Liver (tissue), 9 donors: ENCODE data around the gene PPFIA4. TPM values are rescaled to one million over a fixed set of nuclear protein-coding genes. Genes with fewer than 3 reads are reported as not detected.

Source experiments
- DNase-seq: peaks from one replicate; pipeline ENCODE4 v3.0.0-alpha.2; 2017; ENCODE audit warnings: low spot score
- H3K27ac ChIP-seq, 2 donors: one replicate each; pipeline ENCODE4 v1.7.0; 2013; ENCODE audit warnings: inconsistent platforms in 2 of 2, low read length in 2 of 2, control low read depth in 1 of 2, low read depth in 1 of 2, mild to moderate bottlenecking in 1 of 2
- H3K27me3 ChIP-seq, 4 donors: one replicate each; pipeline versions ENCODE4 v1.6.1 to v1.7.0; 2013; ENCODE audit warnings: low read length in 3 of 4, inconsistent platforms in 1 of 4, mild to moderate bottlenecking in 1 of 4, moderate library complexity in 1 of 4; ENCODE audit not compliant: control insufficient read depth in 4 of 4, insufficient read depth in 4 of 4
- H3K36me3 ChIP-seq, 4 donors: one replicate each; pipeline versions ENCODE4 v1.6.1 to v1.7.0; 2013; ENCODE audit warnings: low read length in 3 of 4, mild to moderate bottlenecking in 3 of 4, low read depth in 1 of 4, moderate library complexity in 1 of 4; ENCODE audit not compliant: control insufficient read depth in 4 of 4, insufficient read depth in 3 of 4
- H3K4me1 ChIP-seq, 4 donors: one replicate each; pipeline versions ENCODE4 v1.6.1 to v1.7.0; 2013; ENCODE audit warnings: low read length in 3 of 4, mild to moderate bottlenecking in 3 of 4, moderate library complexity in 1 of 4; ENCODE audit not compliant: control insufficient read depth in 4 of 4, insufficient read depth in 4 of 4
- H3K4me3 ChIP-seq, 3 donors: one replicate each; pipeline versions ENCODE4 v1.6.1 to v1.7.0; 2013; ENCODE audit warnings: low read length in 3 of 3, control low read depth in 1 of 3, low read depth in 1 of 3, mild to moderate bottlenecking in 1 of 3
- H3K9ac ChIP-seq, 2 donors: one replicate each; pipeline ENCODE4 v1.7.0; 2013; ENCODE audit warnings: low read length in 2 of 2, mild to moderate bottlenecking in 2 of 2, moderate library complexity in 2 of 2, control low read depth in 1 of 2, low read depth in 1 of 2
- H3K9me3 ChIP-seq, 4 donors: one replicate each; pipeline versions ENCODE4 v1.6.1 to v1.7.0; 2013; ENCODE audit warnings: low read length in 3 of 4; ENCODE audit not compliant: control insufficient read depth in 4 of 4
- ATF3 ChIP-seq: IDR thresholded peaks from 2 replicates; pipeline ENCODE4 v1.6.1; 2016; ENCODE audit warnings: antibody characterized with exemption
- CTCF ChIP-seq: fragments of 150-350 bp; IDR thresholded peaks from 2 replicates; pipeline ENCODE4 v1.5.1; 2017; ENCODE audit warnings: improper control_type of control experiment, low read depth, low read length; ENCODE audit not compliant: missing input control
- GABPA ChIP-seq, 2 donors: IDR thresholded peaks in 1 of 2; conservative IDR thresholded peaks in 1 of 2; 2 replicates each; pipeline ENCODE4 v1.6.1; 2016; ENCODE audit warnings: antibody characterized with exemption in 2 of 2, mild to moderate bottlenecking in 1 of 2, moderate library complexity in 1 of 2
- HNF4A ChIP-seq, 2 donors: conservative IDR thresholded peaks; 2 replicates each; pipeline ENCODE4 v1.6.1; 2016; ENCODE audit warnings: antibody characterized with exemption in 2 of 2, mild to moderate bottlenecking in 2 of 2
- HNF4G ChIP-seq: IDR thresholded peaks from 2 replicates; pipeline ENCODE4 v1.6.1; 2016; ENCODE audit warnings: antibody characterized with exemption
- JUND ChIP-seq, 2 donors: IDR thresholded peaks; 2 replicates each; pipeline ENCODE4 v1.6.1; 2016; ENCODE audit warnings: antibody characterized with exemption in 2 of 2
- NR2F2 ChIP-seq: IDR thresholded peaks from 2 replicates; pipeline ENCODE4 v1.6.1; 2016; ENCODE audit warnings: antibody characterized with exemption
- REST ChIP-seq: IDR thresholded peaks from 2 replicates; pipeline ENCODE4 v1.6.1; 2016; ENCODE audit warnings: antibody characterized with exemption, mild to moderate bottlenecking
- SP1 ChIP-seq: IDR thresholded peaks from 2 replicates; pipeline ENCODE4 v1.6.1; 2018; ENCODE audit warnings: antibody characterized with exemption, mild to moderate bottlenecking
- TAF1 ChIP-seq: conservative IDR thresholded peaks from 2 replicates; pipeline ENCODE4 v1.6.1; 2016; ENCODE audit warnings: antibody characterized with exemption, mild to moderate bottlenecking
- ZBTB33 ChIP-seq: IDR thresholded peaks from 2 replicates; pipeline ENCODE4 v1.6.1; 2016; ENCODE audit warnings: antibody characterized with exemption
- WGBS: extraction: QIAGEN DNeasy Blood & Tissue Kit; methylation state at CpG from one replicate; pipeline ENCODE4 v1.1.7; 2013; 5-methylcytosine and 5-hydroxymethylcytosine counted together
- polyA plus RNA-seq, 2 donors: library from polyadenylated mRNA; stranded (reverse) in 1 of 2; unstranded in 1 of 2; fragments of 200-250 nt in 1 of 2; fragments of >200 nt in 1 of 2; fragmentation: Nextera tagmentation in 1 of 2; extraction: Ambion mirVana in 1 of 2; gene quantifications; one replicate each; pipeline versions ENCODE4 v1.2.1 to v1.2.3, GENCODE V29; 2013 to 2015
- total RNA-seq, 2 donors: library from RNA; depleted of rRNA; stranded (reverse); fragments of >200 nt; gene quantifications; one replicate each; pipeline ENCODE4 v1.2.3, GENCODE V29; 2014
- donor health status: healthy.
- donor health status: healthy.
- donor health status: healthy.
- donor health status: healthy.
- donor health status: healthy.

Gene PPFIA4
- total and polyA plus RNA-seq, 4 donors = 0.07 to 0.33 (median 0.15) TPM

- Histone ChIP-seq H3K4me1 (no peaks in the 10 kb centered on the region), H3K9me3 (no peaks in the 10 kb centered on the region), H3K27ac (no peak overlapping the region), H3K9ac (no peak overlapping the region), H3K27me3 (no peaks in the 10 kb centered on the region), H3K36me3 (no peaks in the 10 kb centered on the region), H3K4me3 (no peak overlapping the region)
- DNase-seq = no peak
- 92% methylated on average over 7 of the region's 7 CpGs for WGBS
- no peak for TF ChIP-seq REST
- no peak for TF ChIP-seq CTCF
- no peak for TF ChIP-seq SP1
These were observed 29.7 kb downstream of the PPFIA4 start for GRCh38 chr1:203056012-203056411.

- no peaks in the 10 kb centered on the region for H3K27me3 ChIP-seq
- H3K36me3 ChIP-seq = no peaks in the 10 kb centered on the region
- WGBS = 94% methylated on average over 6 of the region's 6 CpGs
- no peaks in the 10 kb centered on the region for H3K9me3 ChIP-seq
- H3K9ac ChIP-seq = no peak overlapping the region
- no peaks in the 10 kb centered on the region for H3K4me1 ChIP-seq
- DNase-seq = no peak
- TF ChIP-seq ZBTB33 = no peak
- no peak for TF ChIP-seq NR2F2
- no peak for TF ChIP-seq TAF1
- no peak for TF ChIP-seq GABPA (IDR thresholded peaks at IDR 0.05 in 1 of 2, conservative IDR thresholded peaks at IDR 0.05 in 1 of 2)
- TF ChIP-seq JUND (IDR thresholded peaks at IDR 0.05) = no peak
- no peak for TF ChIP-seq HNF4A (conservative IDR thresholded peaks at IDR 0.05)
- TF ChIP-seq ATF3 = no peak
- TF ChIP-seq REST = no peak
- TF ChIP-seq CTCF = no peak
- TF ChIP-seq HNF4G = no peak
- no peak overlapping the region for H3K4me3 ChIP-seq
- no peak overlapping the region for H3K27ac ChIP-seq
These were observed 30.2 kb downstream of the PPFIA4 start for GRCh38 chr1:203056516-203056915.
